CD4-positive, alpha-beta T cell treated with Interferon alpha-2 for 1 hour (primary cell): ENCODE measurements around the gene UBE2D4.
"Not testable (repeated sequence)": the region's sequence is repeated elsewhere in the genome, so short reads cannot be mapped to it uniquely, and the experiment has no call there.

Experiments
- DNase-seq, 2 donors: peaks; one replicate each; pipeline ENCODE4 v3.0.0-alpha.2; 2020 to 2022

The UBE2D4 gene

DNA sequence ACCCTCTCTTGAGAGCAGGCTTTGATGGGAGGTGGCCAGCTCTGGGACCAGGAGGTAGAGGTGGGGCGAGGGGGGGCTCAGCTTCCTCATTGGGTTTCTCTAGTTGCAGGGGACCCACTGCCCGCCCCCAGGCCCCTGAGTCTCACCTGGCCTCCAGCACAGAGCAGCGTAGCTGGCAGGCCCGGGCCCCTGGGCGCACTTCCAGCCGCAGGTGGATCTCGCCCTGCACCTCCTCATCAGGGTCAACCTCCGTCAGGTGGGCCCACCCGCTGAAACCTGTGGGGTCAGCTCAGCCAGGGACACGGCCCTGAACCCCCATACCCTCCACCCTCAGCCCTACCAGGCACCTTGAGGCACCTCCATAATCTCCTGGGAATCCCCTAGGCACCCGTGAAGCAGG is 43.4 kb downstream of the UBE2D4 start:
- DNase-seq, result not testable (repeated sequence)

- not testable (repeated sequence) for DNase-seq
These were observed 44.5 kb downstream of the UBE2D4 start for GRCh38 chr7:43970698-43971097.

DNA sequence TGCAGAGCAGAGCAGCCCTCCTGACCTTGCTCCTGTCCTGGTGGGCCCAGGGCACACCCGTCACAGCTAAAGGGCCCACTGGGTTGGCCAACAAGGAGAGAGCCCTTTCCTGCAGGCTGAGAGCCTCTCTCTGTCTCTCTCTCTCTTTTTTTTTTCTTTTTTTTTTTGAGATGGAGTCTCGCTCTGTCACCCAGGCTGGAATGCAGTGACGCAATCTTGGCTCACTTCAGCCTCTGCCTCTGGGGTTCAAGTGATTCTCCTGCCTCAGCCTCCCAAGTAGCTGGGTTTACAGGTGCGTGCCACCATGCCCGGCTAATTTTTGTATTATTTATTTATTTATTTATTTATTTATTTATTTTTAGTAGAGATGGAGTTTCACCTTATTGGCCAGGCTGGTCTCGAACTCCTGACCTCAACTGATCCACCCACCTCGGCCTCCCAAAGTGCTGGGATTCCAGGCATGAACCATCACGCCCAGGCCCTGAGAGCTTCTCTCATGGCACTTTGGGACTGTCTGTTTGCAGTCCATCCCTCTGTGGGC is 47.9 kb downstream of the UBE2D4 start:
- DNase-seq, result not testable (repeated sequence)

GRCh38 chr7:43974725-43975482 is 48.7 kb downstream of the UBE2D4 start:
- not testable (repeated sequence) for DNase-seq

- DNase-seq, result no peak
These were observed 51.3 kb downstream of the UBE2D4 start for GRCh38 chr7:43977525-43977924.

DNA sequence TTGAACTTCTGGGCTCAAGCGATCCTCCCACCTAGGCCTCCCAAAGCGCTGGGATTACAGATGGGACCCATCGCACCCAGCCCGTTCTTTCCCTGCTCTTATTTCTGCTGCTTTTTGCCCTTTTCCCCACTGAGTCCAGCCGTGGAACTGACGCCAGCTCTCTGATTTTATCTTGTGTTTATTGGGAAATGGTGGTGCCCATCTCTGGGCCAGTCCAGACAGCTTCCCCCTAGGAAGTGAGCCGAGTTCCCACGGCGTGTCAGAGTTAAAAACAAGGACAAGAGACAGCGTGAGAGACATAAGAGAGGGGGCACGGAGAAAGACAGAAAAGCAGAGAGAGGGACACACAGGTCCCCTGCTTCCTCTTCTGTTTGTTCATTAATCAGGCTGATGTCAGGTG is 51.9 kb downstream of the UBE2D4 start:
- DNase-seq, result not testable (repeated sequence)

- not testable (repeated sequence) for DNase-seq
These were observed 56.6 kb downstream of the UBE2D4 start for GRCh38 chr7:43982848-43983247.

- not testable (repeated sequence) for DNase-seq
These were observed 57.5 kb downstream of the UBE2D4 start for GRCh38 chr7:43983736-43984135.

- DNase-seq, result peak; percentile 82 to 87
These were observed 59.9 kb downstream of the UBE2D4 start for GRCh38 chr7:43985904-43986864.

DNA sequence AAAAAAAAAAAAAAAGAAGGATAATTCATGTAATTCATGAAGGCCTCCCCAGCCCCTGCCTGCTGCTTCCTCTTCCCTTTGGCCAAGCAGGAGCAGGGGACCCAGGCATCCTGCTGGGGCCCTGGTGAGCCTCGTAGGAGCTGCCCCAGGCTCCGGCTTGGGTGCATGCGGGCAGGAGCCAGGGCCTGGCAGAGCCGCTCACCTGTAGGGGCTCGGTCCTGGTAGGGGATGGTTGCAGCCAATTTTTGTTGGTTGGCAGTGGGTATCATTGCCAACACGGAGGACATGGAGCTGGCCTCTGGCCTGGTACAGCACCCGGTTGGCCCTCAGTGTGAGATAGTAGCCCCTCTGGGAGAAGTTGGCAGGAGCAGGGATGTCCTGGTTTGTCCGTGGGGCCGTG is 61.2 kb downstream of the UBE2D4 start:
- not testable (repeated sequence) for DNase-seq

DNA sequence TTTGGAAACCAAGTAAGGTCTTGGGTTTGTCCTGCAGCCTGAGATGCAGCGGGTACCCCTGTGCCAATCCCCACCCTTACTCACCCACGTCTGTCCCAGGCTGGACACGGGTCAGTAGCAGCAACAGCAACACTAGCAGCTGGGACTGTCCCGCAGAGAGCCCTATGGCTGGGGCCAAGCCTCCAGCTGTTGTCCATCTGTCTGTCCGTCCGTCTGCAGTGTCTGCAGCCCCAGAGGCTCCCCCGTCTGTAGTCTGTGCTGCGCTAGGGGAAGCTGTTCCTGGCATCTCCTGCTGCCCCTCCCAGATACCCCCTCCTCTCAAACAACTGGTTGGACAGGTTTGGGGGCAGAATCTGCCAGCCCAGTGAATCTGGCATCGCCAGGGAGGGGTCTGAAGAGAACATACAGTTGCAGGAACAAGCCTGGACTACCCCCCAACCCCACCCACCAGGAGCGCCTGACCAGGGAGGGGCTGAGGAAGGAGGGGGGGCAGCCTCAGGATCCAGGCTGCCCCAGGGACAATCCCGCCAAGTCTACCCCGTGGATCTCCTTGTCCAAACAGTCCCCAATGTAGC is 63.9 kb downstream of the UBE2D4 start:
- not testable (repeated sequence) for DNase-seq

- DNase-seq, result not testable (repeated sequence)
These were observed 64.6 kb downstream of the UBE2D4 start for GRCh38 chr7:43990829-43991228.

- not testable (repeated sequence) for DNase-seq
These were observed 66.7 kb downstream of the UBE2D4 start for GRCh38 chr7:43992896-43993295.

GRCh38 chr7:43994681-43995080 is 68.4 kb downstream of the UBE2D4 start:
- DNase-seq, result not testable (repeated sequence)

- not testable (repeated sequence) for DNase-seq
These were observed 71.3 kb downstream of the UBE2D4 start, which contains the start of gene SPDYE1 for GRCh38 chr7:43997532-43997931. Gene SPDYE1, plus strand, starts transcription at chr7:43997897. Its CDS starts 2,053 bp downstream, at chr7:43999950.
